DND-41 (cell line): ENCODE data around the gene PPM1N.

ENCODE experiments used
- CTCF ChIP-seq: IDR thresholded peaks from 2 replicates; pipeline ENCODE4 v1.5.1; 2012; ENCODE audit warnings: borderline replicate concordance, low read length, moderate library complexity, mild to moderate bottlenecking; ENCODE audit not compliant: poor library complexity, severe bottlenecking; ENCODE audit errors: extremely low read depth
- EZH2 ChIP-seq: IDR thresholded peaks from 3 replicates; pipeline ENCODE4 v1.6.1; 2012; ENCODE audit warnings: borderline replicate concordance, low read depth, mild to moderate bottlenecking, moderate library complexity, low read length, inconsistent platforms; ENCODE audit not compliant: severe bottlenecking

GRCh38 chr19:45505996-45506245, 7.7 kb downstream of the PPM1N start:
- no peak for TF ChIP-seq CTCF
- no peak for TF ChIP-seq EZH2
